ENCODE data around the gene AIDA. TPM values are rescaled to one million over a fixed set of nuclear protein-coding genes. Genes with fewer than 3 reads are reported as not detected.

The AIDA gene
- total RNA-seq, result 37.9 TPM

GRCh38 chr1:222712253-222713090 lies at the start of gene AIDA, which contains the start of gene BROX:
Gene AIDA, minus strand, starts transcription at chr1:222712491. Its CDS starts 174 bp downstream, at chr1:222712317.
Gene BROX, plus strand, starts transcription at chr1:222712564. Its CDS starts 3,136 bp downstream, at chr1:222715700.

GRCh38 chr1:222736972-222737371 lies 24.7 kb upstream of the AIDA start, which contains the start of gene FAM177B:
Gene FAM177B, plus strand, starts transcription at chr1:222737202. Its CDS starts 9,344 bp downstream, at chr1:222746546.

Other genes with a start within 250 kb of the AIDA start
- 0.94 TPM for gene HHIPL2, start 164.4 kb downstream of the AIDA start, total RNA-seq
- gene TAF1A, start 122.6 kb downstream of the AIDA start, total RNA-seq, result 33.2 TPM
- gene MIA3, start 94.4 kb downstream of the AIDA start, total RNA-seq, result 86.1 TPM
- 37.6 TPM for gene BROX, start 73 bp upstream of the AIDA start, total RNA-seq
- gene FAM177B, start 24.7 kb upstream of the AIDA start, total RNA-seq, result not detected
- 21.0 TPM for gene DISP1, start 102.5 kb upstream of the AIDA start, total RNA-seq